ENCODE data around the gene LORICRIN.

The LORICRIN gene

GRCh38 chr1:153293851-153294250, 34.4 kb downstream of the LORICRIN start:
- Histone ChIP-seq H3K4me1 (no peaks in the 10 kb centered on the region), H3K27me3 (peaks cover 0 to 28% of the 10 kb centered on the region in 2 donors), H3K4me3 (no peak overlapping the region), H3K36me3 (no peaks in the 10 kb centered on the region), H3K9me3 (no peaks in the 10 kb centered on the region), H3K27ac (no peak overlapping the region)
- no peak for DNase-seq
- intact Hi-C loops (cut with DNase I; ENCODE audit: low total_unique reads), result no loop called here
- no peak for TF ChIP-seq CTCF (IDR thresholded peaks at IDR 0.05)

- Histone ChIP-seq H3K36me3 (no peaks in the 10 kb centered on the region), H3K4me3 (no peak overlapping the region), H3K4me1 (no peaks in the 10 kb centered on the region), H3K27me3 (peaks cover 0 to 4% of the 10 kb centered on the region in 2 donors), H3K27ac (no peak overlapping the region), H3K9me3 (no peaks in the 10 kb centered on the region)
- TF ChIP-seq CTCF (IDR thresholded peaks at IDR 0.05), result no peak
- intact Hi-C loops (cut with DNase I; ENCODE audit: low total_unique reads), result no loop called here
- no peak for DNase-seq
These were observed 42.8 kb downstream of the LORICRIN start for GRCh38 chr1:153302308-153302707.

GRCh38 chr1:153305682-153306081, 46.2 kb downstream of the LORICRIN start:
- H3K36me3 ChIP-seq, result no peaks in the 10 kb centered on the region
- peaks cover 0 to 8% of the 10 kb centered on the region in 2 donors for H3K27me3 ChIP-seq
- no peak for TF ChIP-seq CTCF (IDR thresholded peaks at IDR 0.05)
- intact Hi-C loops (cut with DNase I; ENCODE audit: low total_unique reads), result no loop called here
- H3K4me1 ChIP-seq, result no peaks in the 10 kb centered on the region
- peak in 1 of 2 donors; percentile 35 for DNase-seq
- H3K4me3 ChIP-seq, result no peak overlapping the region
- no peaks in the 10 kb centered on the region for H3K9me3 ChIP-seq
- H3K27ac ChIP-seq, result no peak overlapping the region

- intact Hi-C loops (cut with DNase I; ENCODE audit: low total_unique reads), result no loop called here
- Histone ChIP-seq H3K4me1 (no peaks in the 10 kb centered on the region), H3K4me3 (no peak overlapping the region), H3K27me3 (peaks cover 0 to 8% of the 10 kb centered on the region in 2 donors), H3K9me3 (no peaks in the 10 kb centered on the region), H3K27ac (no peak overlapping the region), H3K36me3 (no peaks in the 10 kb centered on the region)
- DNase-seq, result peak in 1 of 2 donors; percentile 10
- TF ChIP-seq CTCF (IDR thresholded peaks at IDR 0.05), result no peak
These were observed 47.1 kb downstream of the LORICRIN start for GRCh38 chr1:153306303-153307220.

GRCh38 chr1:153307221-153307600, 47.7 kb downstream of the LORICRIN start:
- intact Hi-C loops (cut with DNase I; ENCODE audit: low total_unique reads), result no loop called here
- Histone ChIP-seq H3K4me3 (no peak overlapping the region), H3K9me3 (no peaks in the 10 kb centered on the region), H3K27ac (no peak overlapping the region), H3K36me3 (no peaks in the 10 kb centered on the region), H3K4me1 (no peaks in the 10 kb centered on the region), H3K27me3 (peaks cover 0 to 8% of the 10 kb centered on the region in 2 donors)
- DNase-seq, result peak in 1 of 2 donors; percentile 51
- TF ChIP-seq CTCF (IDR thresholded peaks at IDR 0.05), result no peak
